Measurements from ENCODE around the gene CCNT1. TPM values are rescaled to one million over a fixed set of nuclear protein-coding genes. Genes with fewer than 3 reads are reported as not detected.

The CCNT1 gene
- total and polyA plus RNA-seq, 2 of the 4 experiments (the other 2 are of a cell fraction): 9.0 to 74.0 TPM

GRCh38 chr12:48764521-48764920, 48.0 kb upstream of the CCNT1 start:
- intact Hi-C loops (cut with micrococcal nuclease) (no loop called here), dilution Hi-C loops (cut with HindIII; ENCODE audit: low sequenced_read_pairs, unreplicated experiment) (no loop called here), in situ Hi-C loops (cut with MboI; ENCODE audit: low sequenced_read_pairs) (no loop called here)
- Histone ChIP-seq H2BK20ac (ENCODE audit: low read depth, low read length) (no peak overlapping the region), H2AK5ac (ENCODE audit: low read depth, low read length) (no peak overlapping the region; the same call in 1 of the 2 replicates), H4K20me1 (ENCODE audit: insufficient read depth, low read length) (peaks cover 11% of the 10 kb centered on the region; the same call in 1 of the 2 replicates), H4K5ac (ENCODE audit: low read depth, low read length) (no peak overlapping the region), H3K9ac (ENCODE audit: low read depth, low read length) (no peak overlapping the region), H2AK9ac (replicated peaks; ENCODE audit: low read depth, low read length, poor library complexity) (no peak overlapping the region), H3K4me2 (ENCODE audit: low read depth, low read length) (no peak overlapping the region), H2BK5ac (ENCODE audit: low read depth, low read length, poor library complexity, severe bottlenecking) (no peak overlapping the region), H3K4ac (ENCODE audit: low read depth, low read length) (no peak overlapping the region), H3K79me1 (ENCODE audit: low read depth in 1 of 2, low read length in 2 of 2) (peaks cover 0 to 8% of the 10 kb centered on the region in 2 experiments; a peak in 1 of 4 replicates), H3K56ac (ENCODE audit: extremely low read depth, insufficient read depth, low read length) (no peak overlapping the region), H3K4me1 (ENCODE audit: control insufficient read depth, insufficient read depth, low read length) (peaks cover 7% of the 10 kb centered on the region; the same call in 1 of the 2 replicates), H3K14ac (replicated peaks; ENCODE audit: low read depth, low read length) (no peak overlapping the region), H2BK120ac (ENCODE audit: low read depth, low read length) (no peak overlapping the region), H3K23ac (ENCODE audit: low read depth, low read length) (no peak overlapping the region), H3K36me3 (ENCODE audit: control insufficient read depth, insufficient read depth, low read length) (peaks cover 33% of the 10 kb centered on the region), H3K18ac (ENCODE audit: low read depth, low read length) (no peak overlapping the region), H3K4me3 (ENCODE audit: insufficient read depth, low read depth, low read length) (no peak overlapping the region), H3K9me3 (ENCODE audit: control insufficient read depth, insufficient read depth, low read length) (no peaks in the 10 kb centered on the region), H4K8ac (ENCODE audit: low read depth in 2 of 2, low read length in 2 of 2) (no peak overlapping the region), H2BK15ac (ENCODE audit: low read depth, low read length) (no peak overlapping the region), H3K9me1 (ENCODE audit: insufficient read depth, low read length) (peaks cover 21% of the 10 kb centered on the region), H4K91ac (ENCODE audit: insufficient read depth, low read depth, low read length) (no peak overlapping the region), H3K27me3 (ENCODE audit: control insufficient read depth, insufficient read depth, low read length) (no peaks in the 10 kb centered on the region), H2AFZ (replicated peaks; ENCODE audit: low read length, poor library complexity) (no peak overlapping the region), H3K27ac (ENCODE audit: insufficient read depth, low read length) (no peak overlapping the region)
- CTCF ChIA-PET: interaction anchor here (0.6 kb wide), 1 partner anchor 37 kb away, joined by 4 read pairs; no protein-coding TSS in a partner anchor
- ATAC-seq (ENCODE audit: low read depth) (no peak), DNase-seq (no peak)
- BruUV-seq (replicated peaks): no TSS peak
- POLR2A ChIA-PET (ENCODE audit: unreplicated experiment): no interaction called here
- no CpG with 5 or more reads among the region's 2 CpGs for WGBS, 2 experiments (ENCODE audit: extremely low coverage in 2 of 2, insufficient read length in 1 of 2)
- TF ChIP-seq MAZ (IDR thresholded peaks at IDR 0.05; ENCODE audit: borderline replicate concordance, low read depth, low read length): no peak
- no peak for TF ChIP-seq ELK1 (IDR thresholded peaks at IDR 0.05; ENCODE audit: borderline replicate concordance, low read depth, low read length)
- TF ChIP-seq BHLHE40 (IDR thresholded peaks at IDR 0.05; ENCODE audit: low read depth, low read length): no peak
- no peak for TF ChIP-seq MXI1 (IDR thresholded peaks at IDR 0.05; ENCODE audit: borderline replicate concordance, low read depth, low read length)
- TF ChIP-seq RAD21 (IDR thresholded peaks at IDR 0.05; ENCODE audit: low read length): no peak
- no peak for TF ChIP-seq RCOR1 (IDR thresholded peaks at IDR 0.05; ENCODE audit: insufficient replicate concordance, low read length)
- TF ChIP-seq CTCF (conservative IDR thresholded peaks at IDR 0.05; ENCODE audit: low read depth, low read length): no peak
- TF ChIP-seq USF2 (IDR thresholded peaks at IDR 0.05; ENCODE audit: low read depth, low read length): no peak
- TF ChIP-seq POLR2A (IDR thresholded peaks at IDR 0.05; ENCODE audit: low read depth, low read length): no peak
- TF ChIP-seq SMC3 (IDR thresholded peaks at IDR 0.05; ENCODE audit: low read depth, low read length): no peak
- no peak for TF ChIP-seq CHD1 (IDR thresholded peaks at IDR 0.05; ENCODE audit: low read depth, low read length)
- TF ChIP-seq RFX5 (IDR thresholded peaks at IDR 0.05; ENCODE audit: low read depth, low read length): no peak
- TF ChIP-seq NFE2L2 (IDR thresholded peaks at IDR 0.05; ENCODE audit: low read depth, low read length): no peak
- no peak for TF ChIP-seq MAFK (IDR thresholded peaks at IDR 0.05; ENCODE audit: low read depth, low read length)
- no peak for TF ChIP-seq FOS (IDR thresholded peaks at IDR 0.05; ENCODE audit: low read depth, low read length)
- TF ChIP-seq CEBPB (IDR thresholded peaks at IDR 0.05; ENCODE audit: low read depth, low read length): no peak
